ENCODE data around the gene ERN2. TPM values are rescaled to one million over a fixed set of nuclear protein-coding genes. Genes with fewer than 3 reads are reported as not detected.

Gene ERN2
- total RNA-seq, 1 experiment from 2014 or later: 0.14 TPM

DNA sequence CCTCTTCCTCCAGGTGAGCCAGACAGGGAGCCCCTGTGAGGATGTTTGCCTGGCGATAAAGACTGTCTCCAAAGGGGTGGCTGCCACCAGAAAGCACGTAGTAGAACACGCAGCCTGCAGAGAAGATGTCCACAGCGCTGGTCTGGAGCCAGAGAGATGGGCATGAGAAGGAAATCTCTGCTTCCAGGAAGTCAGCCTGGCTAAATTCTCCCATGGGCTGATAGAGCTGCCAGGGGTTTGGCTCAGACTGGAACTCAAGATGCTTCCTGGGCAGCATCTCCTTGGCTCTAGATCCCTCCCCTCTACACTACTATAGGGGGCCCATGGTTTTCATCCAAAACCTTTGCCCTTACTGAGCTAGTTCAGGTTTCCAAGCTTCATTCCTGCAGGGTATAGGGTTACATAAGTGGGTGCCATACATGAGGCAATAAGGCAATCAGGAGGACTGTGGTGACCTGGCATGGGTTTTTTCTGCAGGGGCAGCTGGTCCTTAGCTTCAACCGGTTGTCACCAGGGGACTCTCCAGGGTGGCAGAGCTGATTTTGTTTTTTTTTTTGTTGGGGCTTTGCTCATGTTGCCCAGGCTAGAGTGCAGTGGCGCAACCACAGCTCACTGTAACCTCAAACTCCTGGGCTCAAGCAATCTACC, 20.7 kb downstream of the ERN2 start:
- no peak for DNase-seq (ENCODE audit: low read depth)
- in situ Hi-C loops (cut with HindIII; ENCODE audit: low pct_unique_long_range_greater_than_20kb, low sequenced_read_pairs): no loop called here

DNA sequence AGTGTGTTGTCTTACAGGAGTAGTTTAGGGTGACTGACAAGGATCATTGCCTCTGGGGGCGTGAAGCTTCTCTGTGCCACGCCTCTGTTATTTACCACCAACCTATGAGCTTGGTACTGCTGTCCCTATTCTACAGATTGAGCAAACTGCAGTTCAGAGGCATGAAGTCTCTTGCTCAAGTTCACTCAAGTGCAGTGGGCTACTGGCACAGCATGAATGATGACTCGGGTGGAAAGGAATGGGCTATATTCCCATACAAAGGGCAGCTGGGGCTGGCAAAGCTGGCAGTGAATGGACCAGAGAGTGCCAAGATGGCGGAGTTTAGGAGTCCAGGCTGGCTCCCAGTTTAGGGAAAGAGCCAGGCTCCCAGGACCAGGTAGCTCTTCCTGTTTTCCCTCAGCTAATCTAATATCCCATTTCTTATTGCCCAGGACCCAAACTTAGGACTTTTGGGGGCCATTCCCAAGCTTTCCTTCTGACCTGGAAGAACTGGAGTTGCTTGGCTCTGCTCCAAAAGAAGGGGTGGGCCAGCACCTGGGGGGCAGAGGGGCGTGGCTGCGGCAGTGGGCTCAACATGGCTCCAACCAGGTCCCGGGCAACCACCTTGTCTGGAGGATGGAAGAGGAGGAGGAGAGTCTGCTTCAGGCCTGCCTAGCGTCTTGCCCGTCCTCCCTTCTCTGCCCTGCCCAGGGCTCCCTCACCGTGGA, 21.4 kb downstream of the ERN2 start:
- in situ Hi-C loops (cut with HindIII; ENCODE audit: low pct_unique_long_range_greater_than_20kb, low sequenced_read_pairs): no loop called here
- peak; percentile 78 for DNase-seq (ENCODE audit: low read depth)

DNA sequence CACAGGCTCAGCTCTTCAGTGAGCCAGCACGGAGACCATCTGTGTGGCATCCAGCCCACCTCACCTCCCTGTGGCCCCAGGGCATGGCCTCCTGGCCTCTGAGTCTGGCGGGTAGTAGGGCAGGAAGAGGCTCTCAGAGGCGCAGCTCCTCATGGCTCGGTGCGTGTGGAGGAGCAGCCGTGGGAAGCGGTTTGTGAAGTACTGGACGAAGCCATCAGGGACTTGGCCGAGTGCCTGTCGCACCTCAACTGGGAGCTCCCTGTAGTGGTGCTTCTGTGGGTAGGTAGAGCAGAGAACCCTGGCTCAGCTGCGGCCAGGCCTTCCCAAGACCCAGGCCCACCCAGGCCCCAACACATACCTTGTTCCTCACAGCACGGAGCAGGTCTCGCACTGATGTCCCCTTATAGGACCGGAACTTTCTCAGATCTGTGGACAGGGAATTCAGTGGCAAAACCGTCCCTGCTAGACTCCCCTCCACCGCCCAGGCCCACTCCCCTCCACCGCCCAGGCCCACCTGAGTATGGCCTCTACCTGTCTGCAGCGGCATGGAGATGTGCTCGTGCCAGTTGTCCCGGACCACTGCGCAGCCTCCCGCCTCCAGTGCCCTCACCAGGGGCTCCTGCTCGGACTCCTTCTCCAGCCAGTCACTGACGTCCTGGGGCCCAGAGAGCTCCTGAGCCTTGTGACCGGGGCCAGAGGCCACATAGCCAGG, 22.1 kb downstream of the ERN2 start:
- in situ Hi-C loops (cut with HindIII; ENCODE audit: low pct_unique_long_range_greater_than_20kb, low sequenced_read_pairs): no loop called here

GRCh38 chr16:23689442-23690187, 23.4 kb downstream of the ERN2 start:
- in situ Hi-C loops (cut with HindIII; ENCODE audit: low pct_unique_long_range_greater_than_20kb, low sequenced_read_pairs): no loop called here
- no peak for DNase-seq (ENCODE audit: low read depth)

More for the DNA sequence above, 22.1 kb downstream of the ERN2 start:
- DNase-seq (ENCODE audit: low read depth): no peak

GRCh38 chr16:23687034-23687808, 25.8 kb downstream of the ERN2 start:
- in situ Hi-C loops (cut with HindIII; ENCODE audit: low pct_unique_long_range_greater_than_20kb, low sequenced_read_pairs): no loop called here
- DNase-seq (ENCODE audit: low read depth): no peak

- DNase-seq (ENCODE audit: low read depth): no peak
- in situ Hi-C loops (cut with HindIII; ENCODE audit: low pct_unique_long_range_greater_than_20kb, low sequenced_read_pairs): no loop called here
Observed at GRCh38 chr16:23683487-23683886, 29.5 kb downstream of the ERN2 start.

GRCh38 chr16:23682181-23682580, 30.8 kb downstream of the ERN2 start:
- no peak for DNase-seq (ENCODE audit: low read depth)
- in situ Hi-C loops (cut with HindIII; ENCODE audit: low pct_unique_long_range_greater_than_20kb, low sequenced_read_pairs): no loop called here

GRCh38 chr16:23679986-23680336, 33.1 kb downstream of the ERN2 start:
- in situ Hi-C loops (cut with HindIII; ENCODE audit: low pct_unique_long_range_greater_than_20kb, low sequenced_read_pairs): no loop called here
- DNase-seq (ENCODE audit: low read depth): no peak

GRCh38 chr16:23679274-23679985, 33.6 kb downstream of the ERN2 start:
- in situ Hi-C loops (cut with HindIII; ENCODE audit: low pct_unique_long_range_greater_than_20kb, low sequenced_read_pairs): no loop called here
- DNase-seq (ENCODE audit: low read depth): peak; percentile 52

DNA sequence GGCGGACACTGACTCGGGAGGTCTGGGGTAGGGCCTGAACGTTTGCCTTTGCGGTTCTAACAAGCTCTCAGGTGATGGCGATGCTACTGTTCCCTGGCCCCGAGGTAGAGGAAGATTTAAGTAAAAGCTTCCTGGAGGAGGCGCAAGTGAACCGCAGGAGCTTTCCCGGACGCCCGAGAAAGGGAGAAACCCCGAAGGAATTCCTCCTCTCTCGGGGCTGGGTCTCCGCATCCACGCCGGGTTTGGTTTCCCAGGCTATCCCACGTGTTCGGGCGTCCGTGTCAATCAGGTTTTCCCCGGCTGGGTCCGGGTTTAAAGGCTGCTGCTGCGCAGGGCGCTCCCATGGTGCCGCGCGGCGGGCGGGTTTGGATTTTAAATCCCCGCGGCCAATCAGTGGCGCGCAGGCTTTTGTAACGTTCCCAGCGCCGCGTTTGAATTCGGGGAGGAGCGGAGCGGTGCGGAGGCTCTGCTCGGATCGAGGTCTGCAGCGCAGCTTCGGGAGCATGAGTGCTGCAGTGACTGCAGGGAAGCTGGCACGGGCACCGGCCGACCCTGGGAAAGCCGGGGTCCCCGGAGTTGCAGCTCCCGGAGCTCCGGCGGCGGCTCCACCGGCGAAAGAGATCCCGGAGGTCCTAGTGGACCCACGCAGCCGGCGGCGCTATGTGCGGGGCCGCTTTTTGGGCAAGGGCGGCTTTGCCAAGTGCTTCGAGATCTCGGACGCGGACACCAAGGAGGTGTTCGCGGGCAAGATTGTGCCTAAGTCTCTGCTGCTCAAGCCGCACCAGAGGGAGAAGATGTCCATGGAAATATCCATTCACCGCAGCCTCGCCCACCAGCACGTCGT, 34.4 kb downstream of the ERN2 start, which contains the start of gene PLK1:
PLK1 (plus strand) TSS at position 460 of the 844 bp plus-strand sequence; CDS start at position 504, 44 bp downstream.
- in situ Hi-C loops (cut with HindIII; ENCODE audit: low pct_unique_long_range_greater_than_20kb, low sequenced_read_pairs): no loop called here
- DNase-seq (ENCODE audit: low read depth): peak; percentile 93

DNA sequence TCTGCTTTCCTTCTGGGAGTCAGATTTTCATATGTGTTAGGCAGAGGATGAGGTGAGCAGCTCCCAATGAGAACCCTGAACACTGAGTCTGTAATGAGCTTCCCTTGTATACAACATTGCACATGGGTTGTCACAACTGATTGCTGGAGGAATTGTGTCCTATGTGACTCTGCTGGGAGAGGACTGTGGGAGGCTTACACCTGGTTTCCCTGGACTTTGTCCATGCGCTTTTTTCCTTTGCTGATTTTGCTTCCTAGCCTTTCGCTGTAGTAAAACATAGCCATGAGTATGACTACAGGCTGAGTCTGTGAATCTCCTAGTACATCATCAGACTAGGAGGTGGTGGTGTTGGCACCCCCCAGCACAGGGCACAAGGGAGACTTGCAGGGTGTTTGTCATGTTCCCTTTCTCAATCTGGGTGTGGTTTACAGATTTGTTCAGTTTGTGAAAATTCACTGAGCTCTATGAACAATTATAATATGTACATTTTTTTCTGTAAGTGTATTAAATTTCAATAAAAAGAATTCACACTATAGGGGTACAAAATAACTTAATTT, 36.0 kb downstream of the ERN2 start:
- in situ Hi-C loops (cut with HindIII; ENCODE audit: low pct_unique_long_range_greater_than_20kb, low sequenced_read_pairs): no loop called here

DNA sequence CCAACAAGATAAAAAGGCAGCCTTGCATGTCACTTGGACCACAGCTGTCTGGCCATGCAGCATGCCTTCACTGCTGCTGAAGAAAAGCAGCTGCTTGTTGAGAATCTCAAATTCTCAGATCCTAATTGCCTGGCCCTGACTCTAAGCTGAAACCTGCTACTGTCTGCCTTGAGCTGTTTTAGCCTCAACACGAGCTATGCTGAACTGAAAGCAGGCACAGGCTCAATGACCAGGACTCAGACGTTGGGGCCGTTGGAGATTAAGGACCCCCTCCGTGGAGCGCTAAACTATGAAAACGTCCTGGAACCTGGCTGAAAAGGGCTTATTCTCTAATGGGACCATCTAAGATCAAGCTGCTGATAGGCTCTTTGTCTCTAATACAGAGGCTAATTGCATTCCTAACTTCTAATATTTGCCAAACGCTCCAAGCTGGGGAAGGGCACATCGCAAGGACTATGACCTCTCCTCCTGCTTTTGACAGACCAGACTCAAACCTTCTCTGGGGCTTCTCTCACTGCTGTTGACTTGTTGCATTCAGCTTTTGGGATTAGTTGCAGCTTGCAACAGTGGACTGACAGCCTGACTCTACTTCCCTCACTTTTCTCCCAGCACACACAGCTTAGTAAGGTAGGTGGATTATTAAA, 38.9 kb downstream of the ERN2 start:
- in situ Hi-C loops (cut with HindIII; ENCODE audit: low pct_unique_long_range_greater_than_20kb, low sequenced_read_pairs): no loop called here
- no peak for DNase-seq (ENCODE audit: low read depth)

More for the DNA sequence above, 36.0 kb downstream of the ERN2 start:
- no peak for DNase-seq (ENCODE audit: low read depth)

- in situ Hi-C loops (cut with HindIII; ENCODE audit: low pct_unique_long_range_greater_than_20kb, low sequenced_read_pairs): no loop called here
- DNase-seq (ENCODE audit: low read depth): peak; percentile 87
Observed at GRCh38 chr16:23670137-23670776, 42.8 kb downstream of the ERN2 start.

- no peak for DNase-seq (ENCODE audit: low read depth)
- in situ Hi-C loops (cut with HindIII; ENCODE audit: low pct_unique_long_range_greater_than_20kb, low sequenced_read_pairs): no loop called here
Observed at GRCh38 chr16:23668873-23669272, 44.1 kb downstream of the ERN2 start.

DNA sequence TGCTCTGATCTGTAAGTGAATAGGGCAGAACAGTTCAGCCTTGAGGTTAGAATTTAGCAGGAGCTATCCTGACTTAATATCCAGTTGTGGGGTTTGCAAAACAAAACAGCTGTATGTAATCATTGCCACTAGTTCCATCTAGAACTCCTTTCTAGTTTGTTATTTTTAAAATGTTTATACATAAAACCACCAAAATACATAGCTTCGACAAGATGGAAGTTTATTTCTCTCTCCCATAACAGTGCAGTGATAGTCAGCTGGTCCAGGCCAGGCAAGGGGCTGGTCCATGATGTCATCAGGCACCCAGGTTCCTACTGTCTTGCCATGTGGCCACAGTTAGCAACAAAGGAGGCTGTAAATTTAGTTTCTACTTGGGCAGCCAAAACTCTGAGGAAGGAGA, 44.8 kb downstream of the ERN2 start:
- DNase-seq (ENCODE audit: low read depth): no peak
- in situ Hi-C loops (cut with HindIII; ENCODE audit: low pct_unique_long_range_greater_than_20kb, low sequenced_read_pairs): no loop called here

DNA sequence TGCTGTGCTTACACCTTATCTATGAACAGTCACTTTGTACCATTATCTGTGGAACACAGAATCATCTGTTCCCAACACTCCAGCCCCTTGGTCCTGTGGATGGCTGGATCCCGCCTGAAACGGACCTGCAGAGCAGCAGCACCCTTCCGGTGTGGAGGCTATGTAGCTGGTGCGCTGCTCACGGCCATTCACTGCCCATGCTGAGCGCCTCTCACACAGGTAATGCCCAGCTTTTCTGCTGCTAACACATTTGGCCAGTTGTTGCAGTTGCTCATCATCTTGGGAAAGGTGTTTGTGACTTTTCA, 45.7 kb downstream of the ERN2 start:
- in situ Hi-C loops (cut with HindIII; ENCODE audit: low pct_unique_long_range_greater_than_20kb, low sequenced_read_pairs): no loop called here
- DNase-seq (ENCODE audit: low read depth): no peak

All from Caki2 (cell line).